ENCODE measurements around the gene ITPRIPL2. TPM values are rescaled to one million over a fixed set of nuclear protein-coding genes. Genes with fewer than 3 reads are reported as not detected.
A peak's percentile ranks its signal among the peaks of the same experiment; 100 is the strongest.

The ITPRIPL2 gene
- total and polyA plus RNA-seq, 2 of the 13 experiments (the other 11 are each of a cell fraction or from before 2014, with no cell fraction given), result 5.9 to 12.6 TPM

- TF ChIP-seq HNF1A (IDR thresholded peaks at IDR 0.05; ENCODE audit: low read depth) (no peak), HNF1A (CRISPR knock-in tag; IDR thresholded peaks at IDR 0.05; ENCODE audit: borderline replicate concordance) (no peak), ZFX (CRISPR knock-in tag; IDR thresholded peaks at IDR 0.05; ENCODE audit: low read depth) (no peak), EP300 (IDR thresholded peaks at IDR 0.05; ENCODE audit: low read depth in 2 of 2, low read length in 2 of 2) (no peak), EP300 (CRISPR knock-in tag; IDR thresholded peaks at IDR 0.05; ENCODE audit: borderline replicate concordance) (no peak), MATR3 (CRISPR knock-in tag; IDR thresholded peaks at IDR 0.05) (0 out of 2 replicates have a peak, but pooled peaks have one; percentile 65), ISL2 (CRISPR knock-in tag; IDR thresholded peaks at IDR 0.05) (no peak), KAT7 (CRISPR knock-in tag; IDR thresholded peaks at IDR 0.05; ENCODE audit: borderline replicate concordance) (no peak), ZNF800 (CRISPR knock-in tag; IDR thresholded peaks at IDR 0.05) (no peak), CERS6 (CRISPR knock-in tag; IDR thresholded peaks at IDR 0.05) (no peak), SMAD9 (CRISPR knock-in tag; IDR thresholded peaks at IDR 0.05) (no peak), CBX5 (CRISPR knock-in tag; IDR thresholded peaks at IDR 0.05; ENCODE audit: borderline replicate concordance) (no peak), ZNF550 (CRISPR knock-in tag; IDR thresholded peaks at IDR 0.05; ENCODE audit: borderline replicate concordance) (no peak), ZNF232 (CRISPR knock-in tag; IDR thresholded peaks at IDR 0.05; ENCODE audit: borderline replicate concordance) (no peak), FOXA1 (IDR thresholded peaks at IDR 0.05) (no peak), FOXA1 (CRISPR knock-in tag; IDR thresholded peaks at IDR 0.05) (no peak), MAFK (conservative IDR thresholded peaks at IDR 0.05 in 1 of 2, IDR thresholded peaks at IDR 0.05 in 1 of 2; ENCODE audit: low read length in 2 of 2) (no peak), HMGA1 (CRISPR knock-in tag; conservative IDR thresholded peaks at IDR 0.05) (no peak)
- TF ChIP-seq, protein P1, sequence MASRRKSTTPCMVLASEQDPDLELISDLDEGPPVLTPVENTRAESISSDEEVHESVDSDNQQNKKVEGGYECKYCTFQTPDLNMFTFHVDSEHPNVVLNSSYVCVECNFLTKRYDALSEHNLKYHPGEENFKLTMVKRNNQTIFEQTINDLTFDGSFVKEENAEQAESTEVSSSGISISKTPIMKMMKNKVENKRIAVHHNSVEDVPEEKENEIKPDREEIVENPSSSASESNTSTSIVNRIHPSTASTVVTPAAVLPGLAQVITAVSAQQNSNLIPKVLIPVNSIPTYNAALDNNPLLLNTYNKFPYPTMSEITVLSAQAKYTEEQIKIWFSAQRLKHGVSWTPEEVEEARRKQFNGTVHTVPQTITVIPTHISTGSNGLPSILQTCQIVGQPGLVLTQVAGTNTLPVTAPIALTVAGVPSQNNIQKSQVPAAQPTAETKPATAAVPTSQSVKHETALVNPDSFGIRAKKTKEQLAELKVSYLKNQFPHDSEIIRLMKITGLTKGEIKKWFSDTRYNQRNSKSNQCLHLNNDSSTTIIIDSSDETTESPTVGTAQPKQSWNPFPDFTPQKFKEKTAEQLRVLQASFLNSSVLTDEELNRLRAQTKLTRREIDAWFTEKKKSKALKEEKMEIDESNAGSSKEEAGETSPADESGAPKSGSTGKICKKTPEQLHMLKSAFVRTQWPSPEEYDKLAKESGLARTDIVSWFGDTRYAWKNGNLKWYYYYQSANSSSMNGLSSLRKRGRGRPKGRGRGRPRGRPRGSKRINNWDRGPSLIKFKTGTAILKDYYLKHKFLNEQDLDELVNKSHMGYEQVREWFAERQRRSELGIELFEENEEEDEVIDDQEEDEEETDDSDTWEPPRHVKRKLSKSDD (CRISPR knock-in tag; IDR thresholded peaks at IDR 0.05; ENCODE audit: low read depth), result peak; percentile 82
- TF ChIP-seq, protein P2, sequence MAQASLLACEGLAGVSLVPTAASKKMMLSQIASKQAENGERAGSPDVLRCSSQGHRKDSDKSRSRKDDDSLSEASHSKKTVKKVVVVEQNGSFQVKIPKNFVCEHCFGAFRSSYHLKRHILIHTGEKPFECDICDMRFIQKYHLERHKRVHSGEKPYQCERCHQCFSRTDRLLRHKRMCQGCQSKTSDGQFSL (CRISPR knock-in tag; IDR thresholded peaks at IDR 0.05), result no peak
These were observed 789 bp downstream of the ITPRIPL2 start (continued) for GRCh38 chr16:19114359-19115147.

Measured in HepG2 (cell line).